Kidney (tissue), 14 donors: ENCODE data around the gene MPDZ. TPM values are rescaled to one million over a fixed set of nuclear protein-coding genes. Genes with fewer than 3 reads are reported as not detected.

Source experiments
- DNase-seq, 5 donors: peaks; one replicate each; pipeline ENCODE4 v3.0.0-alpha.2; 2013 to 2020
- FAIRE-seq: peaks from 2 replicates; lab custom pipeline; 2012; peaks lifted over from hg19 to GRCh38; lab: Jason Lieb, UNC
- H3K27ac ChIP-seq, 2 donors: one replicate each; pipeline ENCODE4 v1.7.0; 2013; ENCODE audit warnings: low read depth in 2 of 2, low read length in 2 of 2, inconsistent platforms in 1 of 2
- H3K27me3 ChIP-seq: one replicate; pipeline ENCODE4 v1.7.1; 2013; ENCODE audit warnings: low read length, inconsistent platforms; ENCODE audit not compliant: control insufficient read depth, insufficient read depth
- H3K36me3 ChIP-seq, 3 donors: one replicate each; pipeline versions ENCODE4 v1.7.0 to v1.7.1; 2013; ENCODE audit warnings: low read length in 3 of 3, control low read depth in 1 of 3, inconsistent platforms in 1 of 3; ENCODE audit not compliant: insufficient read depth in 3 of 3, control insufficient read depth in 2 of 3
- H3K4me1 ChIP-seq, 3 donors: one replicate each; pipeline versions ENCODE4 v1.7.0 to v1.7.1; 2013; ENCODE audit warnings: low read length in 3 of 3, inconsistent platforms in 1 of 3, low read depth in 1 of 3; ENCODE audit not compliant: control insufficient read depth in 2 of 3, insufficient read depth in 2 of 3
- H3K4me3 ChIP-seq, 3 donors: one replicate each; pipeline versions ENCODE4 v1.7.0 to v1.8.1; 2013; ENCODE audit warnings: low read length in 3 of 3, control low read depth in 1 of 3, inconsistent platforms in 1 of 3
- H3K9ac ChIP-seq, 3 donors: one replicate each; pipeline versions ENCODE4 v1.7.0 to v1.7.1; 2013; ENCODE audit warnings: low read length in 3 of 3, control low read depth in 1 of 3, inconsistent platforms in 1 of 3
- H3K9me3 ChIP-seq, 3 donors: one replicate each; pipeline versions ENCODE4 v1.7.0 to v1.7.1; 2013; ENCODE audit warnings: low read length in 3 of 3, control low read depth in 1 of 3, inconsistent platforms in 1 of 3; ENCODE audit not compliant: control insufficient read depth in 2 of 3, insufficient read depth in 1 of 3
- CTCF ChIP-seq: IDR thresholded peaks from 3 replicates; pipeline ENCODE4 v1.5.1; 2012; ENCODE audit warnings: mild to moderate bottlenecking, moderate library complexity, borderline replicate concordance; ENCODE audit not compliant: insufficient read depth; ENCODE audit errors: extremely low read depth
- intact Hi-C: fragments of 100-400 bp; cut with DNase I; formaldehyde crosslinking; loops from one replicate; pipeline ENCODE4 v1.11.1; 2022
- polyA plus RNA-seq: library from polyadenylated mRNA; stranded (reverse); fragments of 350-450 nt; fragmentation: Illumina TruSeq; extraction: RNeasy Lipid Tissue Mini Kit (QIAGEN cat#74804); gene quantifications from one replicate; pipeline ENCODE4 v1.2.3, GENCODE V29; 2014; ENCODE audit warnings: low read depth, low replicate concordance; ENCODE audit not compliant: insufficient read depth
- total RNA-seq: library from RNA; stranded (reverse); fragmentation: NEBNext Ultra II Directional; extraction: Animal tissue kit (Norgen Biotek cat#: 25700); gene quantifications from one replicate; pipeline ENCODE4 v1.2.1, GENCODE V29; 2021
- donor health status: control.
- donor health status: control.
- donor health status: control.
- donor health status: control.
- donor health status: control.
- donor health status: DM: yes; HTN: yes; CAD: no.
- donor health status: Normal renal cell carcinoma (clear cell type).

The MPDZ gene
- total and polyA plus RNA-seq, 2 donors from 2014 or later, result 18.5 to 25.1 TPM

- no peak for DNase-seq
- H3K9me3 ChIP-seq, result no peaks in the 10 kb centered on the region
- H3K36me3 ChIP-seq, result no peaks in the 10 kb centered on the region
- H3K27me3 ChIP-seq, result no peaks in the 10 kb centered on the region
- H3K27ac ChIP-seq, result no peak overlapping the region
- H3K9ac ChIP-seq, result no peak overlapping the region
- no peak for FAIRE-seq
- intact Hi-C loops, result no loop called here
- TF ChIP-seq CTCF, result no peak
- H3K4me3 ChIP-seq, result no peak overlapping the region
- H3K4me1 ChIP-seq, result no peaks in the 10 kb centered on the region
Measured at GRCh38 chr9:13263511-13263910, 16.0 kb downstream of the MPDZ start.

- Histone ChIP-seq H3K9me3 (peaks cover 0 to 4% (median 0%) of the 10 kb centered on the region in 3 donors), H3K4me3 (no peak overlapping the region), H3K27ac (no peak overlapping the region), H3K4me1 (no peaks in the 10 kb centered on the region), H3K27me3 (no peaks in the 10 kb centered on the region), H3K9ac (no peak overlapping the region), H3K36me3 (no peaks in the 10 kb centered on the region)
- DNase-seq (no peak), FAIRE-seq (no peak)
- intact Hi-C loops, result no loop called here
- no peak for TF ChIP-seq CTCF
Measured at GRCh38 chr9:13252852-13253251, 26.6 kb downstream of the MPDZ start.

- Histone ChIP-seq H3K27ac (no peak overlapping the region), H3K9me3 (no peaks in the 10 kb centered on the region), H3K27me3 (no peaks in the 10 kb centered on the region), H3K36me3 (peaks cover 0 to 2% (median 0%) of the 10 kb centered on the region in 3 donors), H3K4me3 (no peak overlapping the region), H3K9ac (no peak overlapping the region), H3K4me1 (no peaks in the 10 kb centered on the region)
- no peak for DNase-seq
- intact Hi-C loops, result no loop called here
- no peak for FAIRE-seq
- TF ChIP-seq CTCF, result no peak
Measured at GRCh38 chr9:13244181-13244580, 35.3 kb downstream of the MPDZ start.

GRCh38 chr9:13241283-13241682, 38.2 kb downstream of the MPDZ start:
- TF ChIP-seq CTCF, result no peak
- Histone ChIP-seq H3K27ac (no peak overlapping the region), H3K9ac (no peak overlapping the region), H3K9me3 (no peaks in the 10 kb centered on the region), H3K4me3 (no peak overlapping the region), H3K27me3 (no peaks in the 10 kb centered on the region), H3K36me3 (no peaks in the 10 kb centered on the region), H3K4me1 (no peaks in the 10 kb centered on the region)
- intact Hi-C loops, result no loop called here
- FAIRE-seq (no peak), DNase-seq (no peak)
